ENCODE data around the gene MMP12.
A peak's percentile ranks its signal among the peaks of the same experiment; 100 is the strongest.
"Not testable (repeated sequence)": the region's sequence is repeated elsewhere in the genome, so short reads cannot be mapped to it uniquely, and the experiment has no call there.

MMP12 gene

GRCh38 chr11:102874852-102875251 lies at the start of gene MMP12:
TSS of gene MMP12 (minus strand) at chr11:102874982. CDS start at chr11:102874937, 45 bp downstream.
- Histone ChIP-seq H3K4me2 (peak within 1 kb of the TSS in 2 of 11 experiments; percentile 55 to 90; a peak in 4 of 22 replicates), H3K27me3 (no peaks in the 10 kb centered on the region), H4K20me1 (no peaks in the 10 kb centered on the region), H3K9ac (peak within 1 kb of the TSS in 2 of 11 experiments; percentile 36 to 69; a peak in 4 of 22 replicates), H3K27ac (peak within 1 kb of the TSS in 2 of 11 experiments; percentile 46 to 54; a peak in 3 of 22 replicates), H3K4me3 (peak within 1 kb of the TSS in 2 of 10 experiments; percentile 36 to 38; a peak in 4 of 20 replicates), H3K4me1 (peaks cover 0 to 56% (median 3%) of the 10 kb centered on the region in 10 experiments; a peak in 10 of 20 replicates), H3K9me3 (replicated peaks in 1 of 11) (no peaks in the 10 kb centered on the region), H3K36me3 (no peaks in the 10 kb centered on the region; a peak in 1 of 22 replicates)
- TF ChIP-seq Cebpa-rat (IDR thresholded peaks at IDR 0.05): no peak

GRCh38 chr11:102921587-102922220 lies 46.9 kb upstream of the MMP12 start:
- Histone ChIP-seq H4K20me1 (no peaks in the 10 kb centered on the region), H3K4me1 (peaks cover 14 to 97% (median 20%) of the 10 kb centered on the region in 10 experiments), H3K4me2 (peak overlapping the region; percentile 14 to 96 (median 48); a peak in 20 of 22 replicates), H3K27ac (peak overlapping the region in 3 of 11 experiments; percentile 90 to 97 (median 97); a peak in 6 of 22 replicates), H3K27me3 (no peaks in the 10 kb centered on the region), H3K36me3 (no peaks in the 10 kb centered on the region), H3K9ac (peak overlapping the region in 2 of 11 experiments; percentile 88 to 89; a peak in 2 of 22 replicates), H3K9me3 (replicated peaks in 1 of 11) (peaks cover 0 to 6% (median 0%) of the 10 kb centered on the region in 11 experiments; a peak in 1 of 22 replicates), H3K4me3 (no peak overlapping the region)
- TF ChIP-seq Cebpa-rat (IDR thresholded peaks at IDR 0.05): no peak

DNA sequence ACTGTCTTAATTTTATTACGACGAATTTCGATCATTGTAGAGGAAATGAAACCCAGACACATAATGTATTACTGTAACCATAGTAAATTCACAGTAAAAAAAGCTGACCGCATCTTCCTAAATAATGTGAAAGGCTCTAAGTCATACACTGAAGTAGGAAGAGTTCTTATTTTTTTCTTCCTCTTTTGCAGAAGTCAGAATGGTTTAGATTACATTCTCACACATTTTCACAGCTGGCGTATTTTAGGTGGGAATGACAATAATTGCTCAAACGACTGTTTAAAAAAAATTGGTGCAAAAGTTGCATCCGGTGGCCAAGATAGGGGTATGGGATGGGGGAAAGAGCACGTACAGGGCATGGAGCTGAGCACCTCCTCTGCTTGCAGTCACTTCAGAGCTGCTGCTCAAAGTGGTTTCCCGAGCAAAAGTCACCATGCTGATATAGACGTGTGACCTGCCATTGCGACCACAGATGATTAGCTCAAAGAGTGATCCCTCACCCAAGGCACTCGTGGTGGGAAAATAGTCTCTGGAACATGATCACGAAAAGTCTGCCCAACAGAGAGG lies 45.4 kb upstream of the MMP12 start:
- H3K4me1 ChIP-seq: peaks cover 14 to 97% (median 20%) of the 10 kb centered on the region in 10 experiments
- peak in 1 of 11 experiments; percentile 31; a peak in 1 of 22 replicates for TF ChIP-seq Cebpa-rat (IDR thresholded peaks at IDR 0.05)
- peak overlapping the region in 3 of 11 experiments; percentile 73 to 94 (median 88); a peak in 6 of 22 replicates for H3K9ac ChIP-seq
- H4K20me1 ChIP-seq: no peaks in the 10 kb centered on the region
- no peaks in the 10 kb centered on the region for H3K27me3 ChIP-seq
- H3K9me3 ChIP-seq (replicated peaks in 1 of 11): peaks cover 0 to 6% (median 0%) of the 10 kb centered on the region in 11 experiments; a peak in 1 of 22 replicates
- no peaks in the 10 kb centered on the region for H3K36me3 ChIP-seq
- peak overlapping the region in 5 of 11 experiments; percentile 22 to 96 (median 73); a peak in 7 of 22 replicates for H3K4me2 ChIP-seq
- peak overlapping the region in 4 of 11 experiments; percentile 37 to 99 (median 94); a peak in 8 of 22 replicates for H3K27ac ChIP-seq
- H3K4me3 ChIP-seq: no peak overlapping the region

DNA sequence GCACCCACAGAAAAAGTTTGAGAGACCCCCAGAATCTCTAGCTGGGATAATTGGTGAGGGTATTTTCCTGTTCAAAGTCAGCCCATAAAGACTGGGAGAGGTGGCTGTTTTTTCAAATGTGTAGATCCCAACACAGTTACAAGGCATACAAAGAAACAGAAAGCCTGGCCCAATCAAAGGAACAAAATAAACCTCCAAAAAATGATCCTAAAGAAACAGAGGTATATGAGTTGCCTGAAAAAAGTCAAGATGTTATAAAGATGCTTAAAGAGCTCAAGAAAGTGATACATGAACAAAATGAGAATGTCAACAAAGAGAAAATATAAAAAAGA lies 40.2 kb upstream of the MMP12 start:
- Histone ChIP-seq H3K27me3 (no peaks in the 10 kb centered on the region), H3K27ac (peak overlapping the region in 2 of 11 experiments; percentile 62 to 64; a peak in 5 of 22 replicates), H3K4me3 (no peak overlapping the region), H3K4me1 (peaks cover 0 to 92% (median 4%) of the 10 kb centered on the region in 10 experiments; a peak in 8 of 20 replicates), H4K20me1 (no peaks in the 10 kb centered on the region), H3K36me3 (no peaks in the 10 kb centered on the region), H3K9ac (peak overlapping the region in 2 of 11 experiments; percentile 31 to 67; a peak in 4 of 22 replicates), H3K4me2 (peak overlapping the region in 3 of 11 experiments; percentile 6 to 60 (median 41); a peak in 3 of 22 replicates), H3K9me3 (replicated peaks in 1 of 11) (no peaks in the 10 kb centered on the region; a peak in 1 of 22 replicates)
- no peak for TF ChIP-seq Cebpa-rat (IDR thresholded peaks at IDR 0.05)

GRCh38 chr11:102914238-102915043 lies 39.7 kb upstream of the MMP12 start:
- Histone ChIP-seq H3K4me1 (peaks cover 0 to 88% (median 2%) of the 10 kb centered on the region in 10 experiments; a peak in 7 of 20 replicates), H3K9ac (peak overlapping the region in 3 of 11 experiments; percentile 23 to 67 (median 31); a peak in 4 of 22 replicates), H4K20me1 (no peaks in the 10 kb centered on the region), H3K4me2 (peak overlapping the region in 3 of 11 experiments; percentile 6 to 60 (median 41); a peak in 5 of 22 replicates), H3K36me3 (no peaks in the 10 kb centered on the region), H3K27me3 (no peaks in the 10 kb centered on the region), H3K9me3 (replicated peaks in 1 of 11) (no peaks in the 10 kb centered on the region; a peak in 1 of 22 replicates), H3K27ac (peak overlapping the region in 3 of 11 experiments; percentile 15 to 64 (median 62); a peak in 5 of 22 replicates), H3K4me3 (no peak overlapping the region)
- TF ChIP-seq Cebpa-rat (IDR thresholded peaks at IDR 0.05): no peak

- H3K27ac ChIP-seq: peak overlapping the region in 2 of 11 experiments; percentile 3 to 16; a peak in 2 of 22 replicates
- H3K9ac ChIP-seq: no peak overlapping the region
- H3K4me2 ChIP-seq: peak overlapping the region in 2 of 11 experiments; percentile 41 to 60; a peak in 4 of 22 replicates
These were observed 37.7 kb upstream of the MMP12 start for GRCh38 chr11:102912482-102912830.

DNA sequence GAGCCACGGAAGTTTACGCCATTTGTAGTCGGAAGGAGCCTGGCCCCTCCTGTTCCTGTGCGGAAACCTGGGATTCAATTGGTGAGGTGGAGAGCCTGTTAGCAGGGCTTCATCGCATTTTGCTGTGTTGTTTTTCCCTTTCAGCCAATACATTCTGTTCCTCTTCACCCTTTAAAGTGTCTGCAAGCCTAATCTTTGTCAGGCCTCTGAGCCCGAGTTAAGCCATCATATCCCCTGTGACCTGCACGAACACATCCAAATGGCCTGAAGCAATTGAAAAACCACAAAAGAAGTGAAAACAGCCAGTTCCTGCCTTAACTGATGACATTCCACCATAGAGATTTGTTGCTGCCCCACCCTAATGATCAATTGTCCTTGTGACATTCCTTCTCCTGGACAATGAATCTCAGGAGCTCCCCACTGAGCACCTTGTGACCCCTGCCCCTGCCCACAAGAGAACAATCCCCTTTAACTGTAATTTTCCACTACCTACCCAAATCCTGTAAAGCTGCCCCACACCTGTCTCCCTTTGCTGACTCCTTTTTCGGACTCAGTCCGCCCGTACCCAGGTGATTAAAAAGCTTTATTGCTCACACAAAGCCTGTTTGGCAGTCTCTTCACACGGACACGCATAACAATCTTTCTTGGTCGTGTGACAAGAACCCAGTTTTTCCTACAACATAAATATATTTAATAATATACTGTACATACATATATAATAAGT lies 37.1 kb upstream of the MMP12 start:
- Histone ChIP-seq H3K9me3 (replicated peaks in 1 of 11) (no peaks in the 10 kb centered on the region; a peak in 1 of 22 replicates), H3K36me3 (no peaks in the 10 kb centered on the region), H3K27ac (peak overlapping the region in 1 of 11 experiments; percentile 21; a peak in 1 of 22 replicates), H3K4me3 (no peak overlapping the region), H3K9ac (no peak overlapping the region), H4K20me1 (no peaks in the 10 kb centered on the region), H3K4me2 (peak overlapping the region in 2 of 11 experiments; percentile 41 to 60; a peak in 4 of 22 replicates), H3K4me1 (peaks cover 0 to 63% (median 2%) of the 10 kb centered on the region in 10 experiments; a peak in 7 of 20 replicates), H3K27me3 (no peaks in the 10 kb centered on the region)
- no peak for TF ChIP-seq Cebpa-rat (IDR thresholded peaks at IDR 0.05)

More at GRCh38 chr11:102912482-102912830, 37.7 kb upstream of the MMP12 start:
- no peaks in the 10 kb centered on the region for H3K27me3 ChIP-seq
- peaks cover 0 to 68% (median 2%) of the 10 kb centered on the region in 10 experiments; a peak in 7 of 20 replicates for H3K4me1 ChIP-seq
- no peak for TF ChIP-seq Cebpa-rat (IDR thresholded peaks at IDR 0.05)
- H3K36me3 ChIP-seq: no peaks in the 10 kb centered on the region
- no peaks in the 10 kb centered on the region for H4K20me1 ChIP-seq
- H3K4me3 ChIP-seq: no peak overlapping the region
- no peaks in the 10 kb centered on the region; a peak in 1 of 22 replicates for H3K9me3 ChIP-seq (replicated peaks in 1 of 11)

- not testable (repeated sequence) for H3K27me3 ChIP-seq; H3K4me3 ChIP-seq; H3K9me3 ChIP-seq (replicated peaks in 1 of 11); H3K36me3 ChIP-seq; H4K20me1 ChIP-seq; H3K9ac ChIP-seq; H3K27ac ChIP-seq; H3K4me2 ChIP-seq; H3K4me1 ChIP-seq
These were observed 31.1 kb upstream of the MMP12 start for GRCh38 chr11:102905848-102906247.

- H3K9ac ChIP-seq; H3K9me3 ChIP-seq (replicated peaks in 1 of 11); H3K27ac ChIP-seq; H3K4me3 ChIP-seq; H3K27me3 ChIP-seq; H3K4me1 ChIP-seq; H4K20me1 ChIP-seq; H3K4me2 ChIP-seq; H3K36me3 ChIP-seq: not testable (repeated sequence)
These were observed 29.1 kb upstream of the MMP12 start for GRCh38 chr11:102903895-102904294.

All from BLaER1 treated with 17β-estradiol and CSF1 and Interleukin-3, amounts not matched to agents 10 nM and 100 nM (cell line).